ENCODE results near the gene PTPRN2.
A peak's percentile ranks its signal among the peaks of the same experiment; 100 is the strongest.
"Not testable (repeated sequence)": the region's sequence is repeated elsewhere in the genome, so short reads cannot be mapped to it uniquely, and the experiment has no call there.

Gene PTPRN2

DNA sequence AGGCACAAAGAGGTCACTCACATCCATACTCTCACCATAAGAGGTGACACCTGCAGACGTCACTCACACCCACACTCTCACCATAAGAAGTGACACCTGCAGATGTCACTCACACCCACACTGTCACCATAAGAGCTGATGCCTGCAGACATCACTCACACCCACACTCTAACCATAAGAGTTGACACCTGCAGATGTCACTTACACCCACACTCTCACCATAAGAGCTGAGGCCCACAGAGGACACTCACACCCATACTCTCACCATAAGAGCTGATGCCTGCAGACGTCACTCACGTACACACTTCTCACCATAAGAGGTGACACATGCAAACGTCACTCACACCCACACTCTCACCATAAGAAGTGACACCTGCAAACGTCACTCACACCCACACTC, 255.1 kb downstream of the PTPRN2 start:
- not testable (repeated sequence) for DNase-seq

DNA sequence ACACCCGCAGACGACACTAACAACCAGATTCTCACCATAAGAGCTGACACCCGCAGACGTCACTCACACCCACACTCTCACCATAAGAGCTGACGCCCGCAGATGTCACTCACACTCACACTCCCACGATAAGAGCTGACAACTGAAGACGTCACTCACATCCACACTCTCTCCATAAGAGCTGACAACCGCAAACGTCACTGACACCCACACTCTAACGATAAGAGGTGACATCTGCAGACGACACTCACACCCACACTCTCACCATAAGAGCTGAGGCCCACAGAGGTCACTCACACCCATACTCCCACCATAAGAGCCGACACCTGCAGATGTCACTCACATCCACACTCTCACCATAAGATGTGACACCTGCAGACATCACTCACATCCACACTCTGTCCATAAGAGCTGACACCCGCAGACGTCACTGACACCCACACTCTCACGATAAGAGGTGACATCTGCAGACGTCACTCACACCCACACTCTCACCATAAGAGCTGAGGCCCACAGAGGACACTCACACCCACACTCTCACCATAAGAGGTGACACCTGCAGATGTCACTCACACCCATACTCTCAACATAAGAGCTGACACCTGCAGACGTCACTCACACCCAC, 255.7 kb downstream of the PTPRN2 start:
- DNase-seq = not testable (repeated sequence)

DNA sequence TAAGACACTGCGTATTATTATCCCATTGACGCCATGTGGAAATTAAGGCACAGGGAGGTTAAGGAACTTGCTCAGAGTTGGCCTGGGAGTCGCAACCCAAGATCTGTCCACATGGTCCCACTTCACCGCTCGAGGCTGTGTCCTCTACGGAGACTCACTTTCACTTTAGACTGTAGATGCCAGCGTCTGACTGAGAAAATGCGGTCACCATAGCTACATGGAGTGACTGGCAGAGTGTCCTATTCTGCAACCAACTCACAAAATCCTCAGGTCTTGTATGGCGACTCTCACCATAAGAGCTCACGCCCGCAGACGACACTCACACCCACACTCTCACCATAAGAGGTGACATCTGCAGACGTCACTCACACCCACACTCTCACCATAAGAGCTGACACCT, 257.9 kb downstream of the PTPRN2 start:
- DNase-seq = no peak

DNA sequence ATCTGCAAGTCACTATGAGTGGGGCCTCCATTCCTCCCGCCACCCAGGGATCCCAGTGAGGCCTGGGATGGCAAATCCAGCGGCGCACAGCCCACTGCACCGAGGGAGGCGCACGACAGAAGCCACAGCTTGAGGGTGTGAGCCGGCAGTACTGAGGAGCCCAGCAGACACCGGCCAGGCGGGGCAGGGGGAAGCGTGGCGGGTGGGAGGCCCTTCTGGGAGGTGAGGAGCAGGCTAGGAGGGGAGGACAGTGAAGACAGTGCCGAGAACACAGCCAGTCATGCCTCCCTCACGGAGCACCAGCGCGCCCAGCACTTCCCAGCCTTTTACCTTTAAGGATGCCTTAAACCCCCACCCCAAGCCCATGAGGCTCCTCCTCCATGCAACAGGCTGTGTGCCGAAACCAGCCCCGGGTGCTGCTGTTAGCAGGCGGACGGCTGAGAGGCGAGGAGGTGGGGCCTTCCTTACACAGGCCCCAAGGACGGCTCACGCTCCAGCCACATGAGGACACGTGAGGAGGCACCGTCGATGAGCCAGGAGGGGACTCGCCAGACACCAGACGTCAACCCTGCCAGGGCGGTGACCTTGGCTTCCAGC, 258.5 kb downstream of the PTPRN2 start:
- DNase-seq = no peak

DNA sequence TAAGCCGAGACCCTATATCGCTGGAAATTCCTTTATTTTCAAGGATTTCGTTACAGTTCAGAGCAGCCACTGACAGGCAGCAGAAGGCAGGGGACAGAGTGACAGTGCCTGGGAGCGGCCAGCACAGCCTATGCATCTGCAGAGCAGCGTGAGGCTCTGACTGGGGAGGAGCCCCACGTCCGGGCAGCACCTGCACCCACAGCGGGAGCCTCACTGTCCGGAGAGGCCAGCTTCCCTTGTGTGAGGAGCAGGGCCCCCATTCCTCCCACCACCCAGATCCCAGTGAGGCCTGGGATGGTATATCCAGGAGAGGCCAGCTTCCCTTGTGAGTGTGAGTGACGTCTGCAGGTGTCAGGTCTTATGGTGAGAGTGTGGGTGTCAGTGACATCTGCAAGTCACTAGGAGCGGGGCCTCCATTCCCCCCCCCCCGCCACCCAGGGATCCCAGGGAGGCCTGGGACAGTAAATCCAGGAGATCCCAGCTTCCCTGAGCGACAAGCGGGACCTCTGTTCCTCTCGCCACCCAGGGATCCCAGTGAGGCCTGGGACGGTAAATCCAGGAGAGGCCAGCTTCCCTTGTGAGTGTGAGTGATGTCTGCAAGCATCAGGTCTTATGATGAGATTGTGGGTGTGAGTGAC, 259.1 kb downstream of the PTPRN2 start:
- no peak for DNase-seq

DNA sequence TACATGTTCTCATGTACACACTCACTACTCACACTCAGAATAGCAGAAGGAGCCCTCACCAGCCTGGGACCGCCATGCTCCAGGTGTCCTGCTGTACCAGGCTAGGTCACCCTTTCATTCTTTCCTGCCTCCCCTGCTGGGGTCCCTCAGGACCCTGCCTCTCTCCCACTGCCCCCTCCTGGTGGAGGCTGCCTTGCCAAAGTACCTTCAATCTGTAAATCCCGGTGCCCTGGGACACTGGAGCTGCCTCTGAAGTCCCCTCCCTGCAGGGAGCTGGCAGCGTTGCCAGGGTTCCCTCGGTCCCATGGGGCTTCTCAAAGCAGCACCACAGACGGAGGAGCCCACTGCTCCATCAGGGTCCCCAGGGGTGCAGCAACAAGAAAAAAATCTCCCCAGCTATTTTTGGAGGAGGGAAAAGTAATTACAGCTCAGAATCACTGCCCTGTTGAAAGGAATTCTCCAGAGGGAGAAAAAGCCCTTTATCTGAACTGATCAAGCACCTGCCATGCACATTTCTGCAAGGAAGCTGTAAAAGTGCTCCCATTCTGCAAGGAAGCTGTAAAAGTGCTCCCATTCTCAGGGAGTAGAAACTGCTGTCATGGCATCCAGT, 259.9 kb downstream of the PTPRN2 start:
- DNase-seq = no peak

DNA sequence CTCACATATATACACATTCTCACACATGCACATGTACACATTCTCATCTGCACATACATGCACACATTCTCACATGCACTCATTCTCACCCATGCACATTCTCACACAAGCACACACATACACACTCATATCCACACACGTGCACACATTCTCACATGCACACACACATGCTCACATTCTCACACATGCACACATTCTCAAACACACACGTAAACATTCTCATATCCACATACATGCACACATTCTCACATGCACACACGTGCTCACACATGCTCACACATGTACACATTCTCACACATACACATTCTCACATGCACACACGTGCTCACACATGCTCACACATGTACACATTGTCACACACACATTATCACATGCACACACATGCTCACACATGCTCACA, 260.6 kb downstream of the PTPRN2 start:
- no peak for DNase-seq

DNA sequence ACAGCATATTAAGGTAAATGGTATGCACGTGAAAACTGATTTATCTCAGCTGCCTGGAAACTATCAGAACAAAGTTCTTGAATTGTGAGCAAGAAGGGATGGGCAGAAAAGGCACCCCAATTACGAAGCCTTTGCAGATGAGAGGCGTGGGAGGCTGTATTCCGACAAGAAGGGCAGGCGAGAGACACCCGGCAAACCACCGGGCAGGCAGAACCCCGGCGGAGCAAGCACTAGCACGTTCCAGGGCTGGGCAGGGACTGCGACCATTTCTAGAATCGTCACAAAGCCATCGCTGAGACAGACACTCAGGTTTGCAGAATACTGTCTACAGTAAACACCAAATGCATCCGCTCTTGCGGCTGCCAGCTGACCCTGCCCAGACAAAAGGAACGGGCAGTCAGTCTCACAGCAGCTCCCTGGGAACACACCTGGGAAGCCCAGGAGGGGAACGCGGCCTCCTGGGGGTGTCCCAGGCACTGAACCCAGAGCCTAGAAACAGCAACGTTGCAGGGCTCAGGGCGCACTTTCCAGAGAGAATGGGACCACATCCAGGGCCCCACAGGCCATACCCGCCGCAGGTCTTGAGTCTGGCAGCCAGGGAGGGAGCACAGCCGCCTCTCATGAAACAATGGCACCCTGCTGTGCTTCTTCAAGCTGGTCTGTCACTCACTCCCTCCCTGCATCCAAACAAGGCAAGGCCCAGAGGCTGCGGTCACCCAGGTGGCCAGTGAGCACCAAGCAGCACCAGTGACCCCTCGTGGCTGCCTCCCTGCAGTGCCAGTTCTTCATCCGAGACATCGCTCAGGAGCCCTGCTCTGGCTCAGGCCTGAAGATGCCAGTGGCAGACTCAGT, 261.9 kb downstream of the PTPRN2 start:
- DNase-seq = peak; percentile 84

DNA sequence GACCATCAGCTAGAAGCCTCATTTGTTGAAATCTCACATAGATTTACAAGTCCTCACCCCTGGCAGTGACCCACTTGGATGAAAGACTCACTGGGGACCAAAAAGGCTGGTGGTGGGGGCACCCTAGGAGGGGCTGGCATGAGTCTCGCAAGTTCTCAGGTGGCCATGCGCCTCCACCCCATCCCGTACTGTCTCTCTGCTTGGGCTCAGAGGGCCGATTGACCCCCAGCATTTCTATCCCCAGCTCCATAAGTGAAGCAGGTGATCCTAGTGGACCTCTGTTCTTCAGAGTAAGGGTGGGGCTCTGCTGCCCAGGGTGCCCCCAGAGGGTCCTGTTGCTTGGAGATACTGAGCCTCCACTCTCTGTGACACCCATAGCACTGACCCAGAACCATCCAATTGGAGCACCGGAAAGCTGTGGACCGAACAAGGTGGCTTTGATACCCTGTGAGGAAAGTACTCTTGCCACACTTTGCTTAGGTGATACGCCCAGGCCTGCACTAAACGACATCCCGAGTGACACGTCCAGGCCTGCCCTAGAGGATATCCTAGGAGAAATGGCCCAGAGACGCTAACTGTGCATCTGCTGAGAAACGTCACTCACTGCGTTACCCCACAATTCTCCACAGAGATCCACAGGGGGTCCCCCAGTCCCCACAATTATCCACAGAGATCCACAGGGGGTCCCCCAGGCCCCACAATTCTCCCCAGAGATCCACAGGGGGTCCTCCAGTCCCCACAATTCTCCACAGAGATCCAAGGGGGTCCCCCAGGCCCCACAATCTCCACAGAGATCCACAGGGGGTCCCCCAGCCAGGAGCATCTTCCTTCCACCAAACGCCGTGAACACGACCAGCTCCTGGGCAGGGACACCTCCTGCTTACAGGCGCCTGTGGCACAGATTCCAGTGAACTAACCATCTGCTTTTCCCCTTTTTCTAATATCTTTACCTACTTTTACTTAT, 262.9 kb downstream of the PTPRN2 start:
- no peak for DNase-seq

DNA sequence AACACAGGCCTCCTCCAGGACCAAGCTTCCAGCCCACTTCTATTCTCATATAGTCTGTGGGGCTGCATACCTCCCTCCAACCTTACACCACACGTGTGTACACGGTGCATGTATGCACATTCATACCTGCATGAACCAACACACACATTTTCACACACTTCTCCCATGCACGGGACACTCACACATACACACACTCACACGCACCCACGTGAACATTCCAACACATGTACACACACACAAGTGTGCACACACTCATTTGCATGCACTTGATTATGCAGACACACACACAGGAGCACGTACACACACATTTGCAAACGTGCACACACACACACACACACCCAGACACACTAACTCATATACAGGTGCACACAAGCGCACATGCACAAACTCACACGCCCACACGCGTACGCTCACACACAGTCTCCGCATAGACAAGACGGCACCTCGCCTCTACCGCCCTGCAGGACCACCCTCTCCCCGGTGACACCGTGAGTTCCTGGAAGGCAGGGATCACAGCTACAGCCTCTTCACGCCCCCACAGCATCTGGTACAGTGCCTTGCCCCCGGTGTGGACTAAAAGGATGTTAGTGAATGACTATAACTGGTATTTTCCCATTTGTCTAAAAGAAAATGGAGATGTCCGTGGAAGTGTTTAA, 263.8 kb downstream of the PTPRN2 start:
- no peak for DNase-seq

DNA sequence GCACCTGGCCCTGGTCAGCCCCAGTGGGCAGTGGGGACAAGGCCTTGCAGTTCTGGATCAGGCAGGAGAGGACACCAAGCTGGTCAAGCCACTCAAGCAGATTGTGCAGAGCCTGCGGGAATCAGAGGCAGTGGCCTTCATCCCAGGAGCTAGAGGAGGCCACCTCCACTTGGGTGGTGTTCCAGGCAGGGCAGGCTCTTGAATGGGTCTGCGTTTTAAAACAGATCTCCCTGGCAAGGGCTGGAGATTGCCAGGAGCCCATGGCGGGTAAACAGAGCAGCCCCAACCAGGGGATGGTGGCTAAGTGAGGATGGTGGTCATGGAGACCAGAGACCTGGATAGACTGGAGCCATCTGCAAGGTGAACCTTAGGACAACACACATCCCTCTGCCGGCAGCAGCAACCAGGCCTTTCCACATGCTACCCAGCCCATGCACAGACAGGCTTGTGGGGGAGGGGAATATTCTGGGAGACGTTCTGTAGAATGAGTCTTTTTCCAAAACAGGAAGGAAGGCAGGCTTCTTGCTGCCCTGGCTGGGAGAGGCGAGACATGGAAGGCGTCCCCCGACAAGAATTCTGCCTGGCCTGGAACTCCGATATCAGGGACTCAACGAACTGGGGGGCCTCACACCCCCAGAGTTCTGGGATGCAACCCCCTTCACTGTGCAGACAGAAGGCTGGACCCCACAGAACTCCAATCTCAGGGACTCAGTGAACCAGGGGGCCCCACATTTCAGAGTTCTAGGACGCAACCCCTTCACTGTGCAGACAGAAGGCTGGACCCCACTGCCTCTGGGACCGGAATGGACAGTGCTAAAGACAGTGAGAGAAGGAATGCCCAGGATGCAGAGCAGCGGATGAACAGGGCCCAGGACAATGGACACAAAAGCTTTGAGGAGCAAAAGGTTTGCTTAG, 264.8 kb downstream of the PTPRN2 start:
- no peak for DNase-seq

DNA sequence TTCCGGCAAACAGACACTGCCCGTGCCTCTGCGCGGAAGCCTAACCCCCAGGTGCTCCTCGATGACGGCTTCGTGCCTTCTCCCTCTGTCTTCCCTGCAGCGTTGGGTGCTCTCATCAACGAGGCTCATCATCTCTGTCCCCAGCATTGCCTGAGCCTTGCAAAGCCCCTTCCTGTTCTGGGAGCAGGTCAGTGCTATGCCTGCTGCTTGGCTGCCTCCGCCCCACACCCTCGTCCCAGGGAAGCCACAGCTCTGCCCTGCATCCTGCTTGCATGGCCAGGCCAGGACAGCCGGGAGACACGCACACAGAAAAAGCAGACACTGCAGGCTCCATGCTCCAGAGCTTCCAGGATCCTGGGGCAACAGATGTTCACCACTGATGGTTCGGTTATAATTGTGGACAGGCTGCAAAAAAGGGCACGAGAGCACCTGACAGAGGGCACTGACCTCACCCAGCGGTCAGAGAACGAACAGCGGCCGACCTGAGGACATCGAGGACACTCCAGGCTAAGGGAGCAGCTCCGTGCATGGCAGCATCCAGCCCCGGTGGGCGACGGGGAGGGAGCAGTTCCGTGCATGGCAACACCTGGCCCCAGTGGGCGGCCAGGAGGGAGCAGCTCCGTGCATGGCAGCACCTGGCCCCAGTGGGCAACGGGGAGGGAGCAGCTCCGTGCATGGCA, 265.5 kb downstream of the PTPRN2 start:
- DNase-seq = no peak

DNA sequence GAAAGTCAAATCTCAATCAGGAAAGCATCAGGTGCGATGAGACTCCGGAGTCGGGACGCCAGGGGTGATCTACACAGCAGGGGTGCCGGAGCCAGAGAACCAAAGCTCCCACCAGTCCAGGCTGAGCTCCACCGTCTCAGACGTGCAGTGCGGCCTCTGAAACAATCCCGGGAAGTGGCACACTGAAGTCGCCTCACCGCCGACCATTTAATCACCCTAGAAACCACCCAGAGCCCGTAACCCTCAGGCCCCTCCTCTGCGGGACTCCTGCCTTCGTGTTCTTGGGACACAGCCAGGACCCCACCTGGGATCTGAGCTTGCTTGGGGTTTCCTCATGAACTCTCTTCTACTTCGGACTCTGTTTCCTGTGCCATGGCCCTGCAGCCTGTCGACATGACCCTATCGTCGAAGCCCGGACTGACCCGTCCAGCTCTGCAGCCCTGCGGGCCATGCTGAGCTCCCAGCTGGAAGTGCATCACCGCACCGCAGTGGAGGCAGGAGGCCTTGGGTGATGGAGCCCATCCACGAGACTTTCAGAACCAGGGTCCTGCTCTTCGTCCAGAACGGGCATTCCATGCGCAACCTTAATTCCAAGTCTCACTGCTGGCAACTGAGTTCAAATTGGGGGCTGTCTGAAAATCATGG, 266.4 kb downstream of the PTPRN2 start:
- DNase-seq = no peak

DNA sequence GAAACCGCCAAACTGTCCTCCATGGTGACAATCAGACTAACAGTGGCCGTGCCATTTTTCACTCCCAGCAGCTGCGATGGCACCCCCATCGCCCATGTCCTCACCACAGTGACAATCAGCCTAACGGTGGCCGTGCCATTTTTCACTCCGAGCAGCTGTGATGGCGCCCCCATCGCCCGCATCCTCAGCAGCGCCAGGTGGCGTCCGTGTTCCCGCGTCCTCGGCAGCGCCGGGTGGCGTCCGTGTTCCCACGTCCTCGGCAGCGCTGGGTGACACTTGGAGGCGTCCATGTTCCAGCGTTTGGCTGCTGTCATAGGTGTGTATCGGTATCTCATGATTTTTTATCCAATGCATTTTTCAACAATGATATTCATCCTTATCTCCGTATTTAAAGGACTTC, 267.3 kb downstream of the PTPRN2 start:
- DNase-seq = no peak

DNA sequence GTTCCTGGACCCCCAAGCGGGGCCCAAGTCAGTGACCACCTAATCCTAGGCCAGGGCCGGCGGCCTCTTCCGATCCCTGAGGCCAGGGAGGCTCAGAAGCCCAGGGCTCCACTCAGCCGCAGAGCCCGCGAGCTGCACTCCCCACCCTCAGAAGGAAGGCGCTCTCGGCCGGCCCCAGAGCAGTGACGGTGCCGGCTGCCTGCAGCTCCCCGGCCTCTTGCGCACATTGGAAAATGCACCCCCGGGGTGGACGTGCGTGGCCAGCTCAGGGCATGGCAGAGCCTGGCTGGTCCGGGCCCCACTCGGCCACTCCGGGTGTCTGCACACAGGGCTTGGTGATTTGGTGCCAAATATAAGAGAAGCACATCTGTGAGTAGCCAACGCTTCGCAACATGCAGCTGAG, 269.1 kb downstream of the PTPRN2 start:
- DNase-seq = no peak

DNA sequence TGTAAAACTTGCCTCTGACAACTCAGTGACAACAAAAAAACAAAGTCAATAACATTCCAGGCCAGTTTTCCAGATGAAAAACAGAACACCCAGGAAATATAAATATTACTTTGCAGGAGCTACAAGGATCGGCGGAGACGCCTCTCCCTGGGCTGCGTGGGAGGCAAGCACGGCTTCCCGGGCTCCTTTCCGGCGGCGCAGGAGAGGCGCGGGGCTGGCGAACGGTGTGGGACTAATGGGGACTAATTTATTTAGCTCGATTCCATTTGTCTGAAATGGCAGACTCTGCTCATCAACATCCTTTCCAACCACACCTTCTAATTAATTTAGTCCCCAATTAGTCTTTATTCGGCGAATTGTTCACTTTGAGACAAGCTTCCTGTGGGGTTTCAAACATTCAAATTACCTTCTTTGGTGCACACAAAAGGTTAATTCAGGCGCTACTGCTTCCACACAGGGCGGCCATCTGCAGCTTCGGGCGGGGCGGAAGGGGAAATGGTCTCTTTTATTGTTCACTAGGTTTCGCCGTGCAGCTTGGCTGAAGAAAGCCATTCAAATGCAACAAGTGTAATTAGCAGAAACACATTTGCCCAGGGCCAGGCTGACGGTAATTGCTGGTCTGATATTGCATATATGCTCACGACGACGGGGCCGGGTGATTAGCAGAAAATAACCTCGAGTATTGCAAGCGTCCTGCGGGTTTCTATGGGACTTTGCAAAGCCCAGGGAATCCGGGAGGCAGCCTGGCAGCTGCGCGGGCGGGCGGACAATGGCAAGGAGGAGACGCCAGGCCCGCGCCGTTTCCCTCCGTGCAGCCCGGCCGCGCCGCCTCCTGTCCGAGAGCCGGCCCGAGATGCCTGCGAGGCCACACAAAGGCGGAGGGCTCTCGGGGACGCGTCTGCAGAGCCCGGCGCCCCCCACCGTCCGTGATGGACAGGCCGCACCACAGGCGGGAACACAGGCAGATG, 270.1 kb downstream of the PTPRN2 start:
- DNase-seq = no peak

DNA sequence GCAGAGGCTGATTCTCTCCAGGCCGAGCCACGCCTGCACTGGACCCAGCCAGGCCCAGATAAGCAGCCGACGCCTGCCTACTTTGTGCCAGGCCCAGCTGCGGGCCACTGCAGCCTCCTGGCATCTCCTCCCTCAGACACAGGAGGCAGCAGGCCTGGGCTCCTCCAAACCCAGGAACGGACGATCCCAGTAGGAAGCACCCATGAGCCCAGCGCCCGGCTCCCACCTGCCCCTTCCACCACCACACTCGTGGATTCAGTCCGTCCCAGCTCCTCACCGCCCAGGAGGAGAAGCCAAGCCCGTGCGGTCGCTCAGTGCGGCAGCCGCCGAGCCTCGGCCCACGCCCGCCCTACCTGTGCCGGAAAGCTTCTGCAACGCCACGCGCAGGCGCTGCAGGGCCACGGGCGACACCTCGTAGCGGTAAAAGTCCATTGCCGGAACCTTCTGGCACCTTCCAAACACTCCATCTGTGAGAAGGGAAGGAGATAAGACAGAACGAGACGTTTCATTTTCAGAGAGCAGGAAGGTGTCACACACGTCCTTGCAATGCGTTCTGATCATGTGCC, 271.1 kb downstream of the PTPRN2 start:
- no peak for DNase-seq

DNA sequence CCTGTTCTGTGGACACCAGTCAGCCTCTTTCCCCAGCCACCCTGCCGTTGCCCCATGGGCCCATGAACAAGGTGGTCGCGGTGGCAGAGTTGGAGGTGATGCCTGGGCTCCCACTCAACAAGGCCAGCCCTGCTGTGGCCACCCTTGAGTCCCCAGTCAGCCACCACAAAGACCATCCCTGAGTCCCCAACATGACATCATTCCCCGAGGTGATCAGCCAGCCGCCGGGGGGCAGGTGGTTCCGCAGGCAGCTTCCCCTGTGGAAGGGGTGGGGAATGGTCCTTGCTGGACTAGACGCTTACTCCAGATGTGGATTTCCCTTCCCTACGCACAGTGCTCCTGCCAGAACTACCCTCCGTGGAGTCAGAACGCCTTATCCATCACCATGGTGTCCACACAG, 271.7 kb downstream of the PTPRN2 start:
- DNase-seq = no peak
